Mesothelial cell of epicardium (in vitro differentiated cells): ENCODE data around the gene WDR88. TPM values are rescaled to one million over a fixed set of nuclear protein-coding genes. Genes with fewer than 3 reads are reported as not detected.

Experiments
- DNase-seq, 2 experiments: peaks; one replicate each; pipeline ENCODE4 v3.0.0; 2021; ENCODE audit warnings: low spot score in 2 of 2; ENCODE audit not compliant: unreplicated experiment in 2 of 2
- H3K27ac Mint-ChIP-seq: 2 replicates; pipeline ENCODE4 v1.8.0; 2021; ENCODE audit warnings: mixed read lengths
- H3K27me3 Mint-ChIP-seq: 2 replicates; pipeline ENCODE4 v1.8.0; 2021; ENCODE audit warnings: low read depth, mixed read lengths
- H3K36me3 Mint-ChIP-seq: 2 replicates; pipeline ENCODE4 v1.8.0; 2021; ENCODE audit warnings: mixed read lengths
- H3K4me1 Mint-ChIP-seq: 2 replicates; pipeline ENCODE4 v1.8.0; 2021; ENCODE audit warnings: mixed read lengths
- H3K4me3 Mint-ChIP-seq: 2 replicates; pipeline ENCODE4 v1.8.0; 2021; ENCODE audit warnings: mild to moderate bottlenecking, moderate library complexity, mixed read lengths
- H3K9me3 Mint-ChIP-seq: 2 replicates; pipeline ENCODE4 v1.8.0; 2021; ENCODE audit warnings: mixed read lengths
- total RNA-seq: library from RNA; stranded (reverse); gene quantifications from 3 replicates; pipeline ENCODE4 v1.2.1, GENCODE V29; 2021
- TF ChIP-seq, protein P1 (sequence below): fragments of 200-600 bp; sonication (generic); IDR thresholded peaks from one replicate; pipeline ENCODE4 v1.5.0; 2021; ENCODE audit warnings: antibody characterized with exemption; ENCODE audit not compliant: unreplicated experiment

Gene WDR88
- total RNA-seq, 1 donor from 2014 or later, result not detected

DNA sequence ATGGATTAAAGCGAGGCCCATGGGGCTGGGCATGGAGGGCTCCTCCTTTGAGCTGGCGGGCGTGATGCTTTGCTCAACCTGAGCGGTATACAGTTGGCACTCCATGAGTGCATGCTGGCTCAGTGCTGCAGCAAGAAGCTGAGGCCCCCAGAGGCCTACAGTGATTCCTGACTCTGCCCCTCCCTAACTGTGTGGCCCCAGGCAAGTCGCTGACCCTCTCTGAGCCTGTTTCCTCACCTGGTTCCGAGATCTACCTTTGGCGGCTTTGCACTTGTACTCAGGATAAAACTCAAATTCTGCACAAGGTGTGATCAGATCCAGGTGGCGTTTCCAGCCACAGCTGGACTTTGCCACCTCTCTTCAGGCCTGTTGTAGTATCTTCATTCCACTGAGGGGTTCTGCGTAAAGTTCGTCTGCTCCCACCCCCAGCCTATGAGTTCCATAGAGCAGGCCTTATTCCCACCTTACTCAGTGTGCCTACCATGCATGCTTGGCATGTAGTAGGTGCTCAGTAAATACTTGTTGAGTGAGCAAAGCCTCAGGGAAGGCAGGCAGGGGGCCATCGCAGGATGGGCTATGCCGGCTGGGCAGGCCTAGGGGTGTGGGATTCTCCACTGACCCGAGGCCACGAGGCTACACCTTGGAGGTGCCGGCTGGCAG is 70.1 kb downstream of the WDR88 start:
- Mint-ChIP-seq H3K4me1 (no peaks in the 10 kb centered on the region), H3K4me3 (no peak overlapping the region), H3K36me3 (peaks cover 6% of the 10 kb centered on the region), H3K27ac (no peak overlapping the region), H3K27me3 (no peaks in the 10 kb centered on the region), H3K9me3 (no peaks in the 10 kb centered on the region)
- no peak for DNase-seq
- TF ChIP-seq, protein P1, sequence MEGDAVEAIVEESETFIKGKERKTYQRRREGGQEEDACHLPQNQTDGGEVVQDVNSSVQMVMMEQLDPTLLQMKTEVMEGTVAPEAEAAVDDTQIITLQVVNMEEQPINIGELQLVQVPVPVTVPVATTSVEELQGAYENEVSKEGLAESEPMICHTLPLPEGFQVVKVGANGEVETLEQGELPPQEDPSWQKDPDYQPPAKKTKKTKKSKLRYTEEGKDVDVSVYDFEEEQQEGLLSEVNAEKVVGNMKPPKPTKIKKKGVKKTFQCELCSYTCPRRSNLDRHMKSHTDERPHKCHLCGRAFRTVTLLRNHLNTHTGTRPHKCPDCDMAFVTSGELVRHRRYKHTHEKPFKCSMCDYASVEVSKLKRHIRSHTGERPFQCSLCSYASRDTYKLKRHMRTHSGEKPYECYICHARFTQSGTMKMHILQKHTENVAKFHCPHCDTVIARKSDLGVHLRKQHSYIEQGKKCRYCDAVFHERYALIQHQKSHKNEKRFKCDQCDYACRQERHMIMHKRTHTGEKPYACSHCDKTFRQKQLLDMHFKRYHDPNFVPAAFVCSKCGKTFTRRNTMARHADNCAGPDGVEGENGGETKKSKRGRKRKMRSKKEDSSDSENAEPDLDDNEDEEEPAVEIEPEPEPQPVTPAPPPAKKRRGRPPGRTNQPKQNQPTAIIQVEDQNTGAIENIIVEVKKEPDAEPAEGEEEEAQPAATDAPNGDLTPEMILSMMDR, result no peak

DNA sequence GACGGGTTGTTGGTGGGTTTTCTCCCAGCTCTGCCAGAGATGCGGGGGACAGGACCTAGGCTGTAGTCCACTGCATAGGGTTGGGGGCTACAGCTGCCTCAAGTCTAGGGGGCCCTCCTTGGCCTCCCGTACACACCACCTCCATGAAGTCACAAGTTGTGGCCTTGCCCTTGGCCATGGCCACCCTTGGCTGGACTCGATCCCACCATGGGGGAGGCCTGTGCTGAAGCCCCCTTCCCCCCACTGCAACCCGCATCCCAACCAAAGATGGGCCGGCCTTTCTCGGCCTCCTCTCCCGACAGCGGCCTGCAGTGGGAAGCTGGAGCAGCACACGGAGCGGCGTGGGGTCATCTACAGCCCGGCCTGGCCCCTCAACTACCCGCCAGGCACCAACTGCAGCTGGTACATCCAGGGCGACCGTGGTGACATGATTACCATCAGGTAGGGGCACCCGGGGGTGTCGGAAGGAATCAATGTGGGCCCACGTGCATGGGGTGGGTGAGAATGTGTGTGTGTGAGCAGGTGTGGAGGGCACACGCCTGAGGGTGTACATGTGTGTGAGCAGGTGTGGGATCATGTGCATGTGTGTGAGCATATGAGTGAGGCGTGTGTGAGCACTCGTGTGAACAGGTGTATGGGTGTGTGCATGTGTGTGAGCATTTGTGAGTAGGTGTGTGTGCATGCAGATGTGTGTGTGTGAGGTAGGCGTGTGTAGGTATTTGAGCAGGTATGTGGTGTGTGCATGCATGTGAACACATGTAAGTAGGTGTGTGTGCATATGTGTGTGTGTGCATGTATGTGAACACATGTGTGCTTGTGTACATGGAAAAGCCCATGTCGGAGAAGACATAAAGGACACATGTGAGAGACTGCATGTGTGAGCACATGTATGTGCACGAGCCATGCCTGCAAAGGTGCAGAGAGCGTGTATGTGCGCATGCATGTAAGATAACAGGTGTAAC is 70.9 kb downstream of the WDR88 start:
- Mint-ChIP-seq H3K27ac (no peak overlapping the region), H3K9me3 (no peaks in the 10 kb centered on the region), H3K4me3 (no peak overlapping the region), H3K4me1 (no peaks in the 10 kb centered on the region), H3K27me3 (no peaks in the 10 kb centered on the region), H3K36me3 (peaks cover 6% of the 10 kb centered on the region)
- TF ChIP-seq, protein P1, result no peak
- no peak for DNase-seq

GRCh38 chr19:33203529-33203928 is 71.6 kb downstream of the WDR88 start:
- TF ChIP-seq, protein P1, result no peak
- no peak for DNase-seq
- no peaks in the 10 kb centered on the region for H3K27me3 Mint-ChIP-seq
- no peak overlapping the region for H3K4me3 Mint-ChIP-seq
- H3K9me3 Mint-ChIP-seq, result no peaks in the 10 kb centered on the region
- peaks cover 6% of the 10 kb centered on the region for H3K36me3 Mint-ChIP-seq
- no peak overlapping the region for H3K27ac Mint-ChIP-seq
- no peaks in the 10 kb centered on the region for H3K4me1 Mint-ChIP-seq

DNA sequence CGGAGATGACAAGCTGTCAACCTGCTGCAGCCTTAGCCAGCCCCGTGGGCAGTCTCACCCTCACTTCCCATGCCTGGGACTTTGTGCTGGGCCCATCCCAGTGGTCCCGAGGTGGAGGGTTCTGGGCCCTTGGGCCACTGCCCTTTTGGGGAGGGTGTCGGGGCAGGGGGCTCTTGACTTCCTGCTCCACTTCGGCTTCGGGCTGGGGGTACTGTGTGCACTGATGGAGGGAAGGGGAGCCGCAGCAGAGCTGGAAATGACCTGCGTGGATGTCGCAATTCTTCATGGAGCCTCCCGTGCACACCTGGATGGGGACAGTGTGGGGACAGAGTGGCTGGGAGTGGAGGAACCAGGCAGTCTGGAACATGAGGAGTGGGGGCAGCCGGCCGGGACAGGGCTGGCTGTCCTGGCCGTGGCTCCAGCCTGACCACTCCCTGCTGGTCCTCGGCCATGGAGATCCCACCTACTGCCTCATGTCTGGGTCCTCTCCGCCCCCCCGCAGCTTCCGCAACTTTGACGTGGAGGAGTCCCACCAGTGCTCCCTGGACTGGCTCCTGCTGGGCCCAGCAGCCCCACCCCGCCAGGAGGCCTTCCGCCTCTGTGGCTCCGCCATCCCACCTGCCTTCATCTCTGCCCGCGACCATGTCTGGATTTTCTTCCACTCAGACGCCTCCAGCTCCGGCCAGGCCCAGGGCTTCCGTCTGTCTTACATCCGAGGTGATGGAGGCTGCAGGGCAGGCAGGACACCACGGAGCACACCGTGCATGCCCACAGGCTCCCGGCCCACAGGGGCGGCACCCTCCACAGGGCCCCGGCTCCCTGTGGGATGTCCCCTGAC is 72.4 kb downstream of the WDR88 start:
- no peak for DNase-seq
- H3K36me3 Mint-ChIP-seq, result peaks cover 3% of the 10 kb centered on the region

DNA sequence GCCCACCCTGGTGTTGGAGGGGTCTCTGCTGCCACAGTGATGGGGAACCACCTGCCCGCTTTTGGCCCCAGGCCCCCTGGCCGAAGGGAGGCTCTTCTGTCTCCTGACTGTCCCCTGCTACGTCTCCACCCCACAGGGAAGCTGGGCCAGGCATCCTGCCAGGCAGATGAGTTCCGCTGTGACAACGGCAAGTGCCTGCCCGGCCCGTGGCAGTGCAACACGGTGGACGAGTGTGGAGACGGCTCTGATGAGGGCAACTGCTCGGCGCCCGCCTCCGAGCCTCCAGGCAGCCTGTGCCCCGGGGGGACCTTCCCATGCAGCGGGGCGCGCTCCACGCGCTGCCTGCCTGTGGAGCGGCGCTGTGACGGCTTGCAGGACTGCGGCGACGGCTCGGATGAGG is 73.2 kb downstream of the WDR88 start:
- TF ChIP-seq, protein P1, result no peak
- no peak overlapping the region for H3K4me3 Mint-ChIP-seq
- H3K27me3 Mint-ChIP-seq, result no peaks in the 10 kb centered on the region
- no peak for DNase-seq
- H3K4me1 Mint-ChIP-seq, result no peaks in the 10 kb centered on the region
- no peaks in the 10 kb centered on the region for H3K9me3 Mint-ChIP-seq
- no peak overlapping the region for H3K27ac Mint-ChIP-seq
- peaks cover 3% of the 10 kb centered on the region for H3K36me3 Mint-ChIP-seq

More for the DNA sequence above, 72.4 kb downstream of the WDR88 start:
- H3K27ac Mint-ChIP-seq, result no peak overlapping the region
- H3K9me3 Mint-ChIP-seq, result no peaks in the 10 kb centered on the region
- no peaks in the 10 kb centered on the region for H3K4me1 Mint-ChIP-seq
- TF ChIP-seq, protein P1, result no peak
- no peaks in the 10 kb centered on the region for H3K27me3 Mint-ChIP-seq
- H3K4me3 Mint-ChIP-seq, result no peak overlapping the region
